HepG2 (cell line): ENCODE results near the gene PPP6R2. TPM values are rescaled to one million over a fixed set of nuclear protein-coding genes. Genes with fewer than 3 reads are reported as not detected.

Experiments
- CREB1 ChIP-seq, 2 experiments: fragments of 450-650 bp in 1 of 2; IDR thresholded peaks; 2 replicates each; pipeline ENCODE4 v1.6.1; 2016 to 2017; ENCODE audit warnings: control low read depth in 1 of 2, mild to moderate bottlenecking in 1 of 2, missing compliant biosample characterization in 1 of 2, missing genetic modification characterization in 1 of 2
- ETV5 ChIP-seq: IDR thresholded peaks from 2 replicates; pipeline ENCODE4 v1.6.1; 2018; ENCODE audit warnings: missing biosample characterization, missing genetic modification reagents, inconsistent platforms, borderline replicate concordance
- GPN1 ChIP-seq: sonication (generic); formaldehyde crosslinking; IDR thresholded peaks from 2 replicates; pipeline ENCODE4 v1.5.1; 2020; ENCODE audit warnings: missing genetic modification reagents, borderline replicate concordance
- HMG20B ChIP-seq: conservative IDR thresholded peaks from 2 replicates; pipeline ENCODE4 v1.6.1; 2016; ENCODE audit warnings: missing genetic modification reagents, missing compliant biosample characterization
- JUNB ChIP-seq: sonication (generic); formaldehyde crosslinking; IDR thresholded peaks from 2 replicates; pipeline ENCODE4 v1.8.0; 2022; ENCODE audit warnings: missing genetic modification reagents, mild to moderate bottlenecking, borderline replicate concordance
- MATR3 ChIP-seq: sonication (generic); formaldehyde crosslinking; IDR thresholded peaks from 2 replicates; pipeline ENCODE4 v1.4.0; 2020; ENCODE audit warnings: missing genetic modification reagents
- MAZ ChIP-seq, 2 experiments: sonication (generic) in 1 of 2; formaldehyde crosslinking in 1 of 2; IDR thresholded peaks; 2 replicates each; pipeline versions ENCODE4 v1.5.0 to v1.6.1; 2012 to 2020; ENCODE audit warnings: low read depth in 2 of 2, mild to moderate bottlenecking in 2 of 2, borderline replicate concordance in 1 of 2, improper control_type of control experiment in 1 of 2, low read length in 1 of 2, missing genetic modification reagents in 1 of 2, moderate library complexity in 1 of 2
- NFE2L1 ChIP-seq: sonication (generic); formaldehyde crosslinking; IDR thresholded peaks from 2 replicates; pipeline ENCODE4 v1.4.0; 2020; ENCODE audit warnings: missing genetic modification reagents, mild to moderate bottlenecking, borderline replicate concordance
- POLR2A ChIP-seq, 2 experiments: IDR thresholded peaks; 2 replicates each; pipeline ENCODE4 v1.6.1; 2011; ENCODE audit warnings: low read depth in 2 of 2, low read length in 2 of 2, mild to moderate bottlenecking in 1 of 2, moderate library complexity in 1 of 2; ENCODE audit not compliant: insufficient read depth in 1 of 2
- PRDM15 ChIP-seq: sonication (generic); formaldehyde crosslinking; IDR thresholded peaks from 2 replicates; pipeline ENCODE4 v1.4.0; 2020; ENCODE audit warnings: missing genetic modification reagents
- REPIN1 ChIP-seq: sonication (generic); formaldehyde crosslinking; IDR thresholded peaks from 2 replicates; pipeline ENCODE4 v1.8.0; 2022; ENCODE audit warnings: missing genetic modification reagents, low read depth, mild to moderate bottlenecking, borderline replicate concordance
- RFX3 ChIP-seq: IDR thresholded peaks from 2 replicates; pipeline ENCODE4 v1.6.1; 2016; ENCODE audit warnings: missing biosample characterization, missing genetic modification reagents
- ZHX2 ChIP-seq, 2 experiments: sonication (generic) in 1 of 2; formaldehyde crosslinking in 1 of 2; IDR thresholded peaks; 2 replicates each; pipeline versions ENCODE4 v1.6.1 to v1.9.0; 2014 to 2022; ENCODE audit warnings: antibody characterized with exemption in 1 of 2, borderline replicate concordance in 1 of 2, inconsistent platforms in 1 of 2, low read depth in 1 of 2, missing genetic modification reagents in 1 of 2
- ZMAT3 ChIP-seq: sonication (generic); formaldehyde crosslinking; conservative IDR thresholded peaks from 2 replicates; pipeline ENCODE4 v1.7.0; 2021; ENCODE audit warnings: missing genetic modification reagents
- ZNF205 ChIP-seq: IDR thresholded peaks from 2 replicates; pipeline ENCODE4 v1.6.1; 2018; ENCODE audit warnings: missing biosample characterization, missing genetic modification reagents
- ZNF614 ChIP-seq: IDR thresholded peaks from 2 replicates; pipeline ENCODE4 v1.6.1; 2018; ENCODE audit warnings: missing biosample characterization, missing genetic modification reagents, inconsistent platforms, borderline replicate concordance
- ZNF629 ChIP-seq: sonication (generic); formaldehyde crosslinking; conservative IDR thresholded peaks from 2 replicates; pipeline ENCODE4 v1.5.0; 2020; ENCODE audit warnings: missing genetic modification reagents
- ZNF839 ChIP-seq: sonication (generic); formaldehyde crosslinking; IDR thresholded peaks from 2 replicates; pipeline ENCODE4 v1.4.0; 2020; ENCODE audit warnings: missing genetic modification reagents, mild to moderate bottlenecking, borderline replicate concordance
- polyA plus RNA-seq, 8 experiments: library from polyadenylated mRNA; depleted of rRNA in 3 of 8; stranded (reverse) in 7 of 8; unstranded in 1 of 8; fragments of >200 nt; fragmentation: Illumina TruSeq in 4 of 8; extraction: Trizol in 4 of 8; gene quantifications; 2 replicates each; pipeline versions ENCODE4 v1.2.1 to v1.2.3, GENCODE V29; 2011 to 2016; ENCODE audit warnings: low read depth in 4 of 8, missing spikeins in 1 of 8, mixed read lengths in 1 of 8; ENCODE audit not compliant: insufficient read depth in 1 of 8
- total RNA-seq, 5 experiments: library from RNA; depleted of rRNA; stranded (reverse); fragments of >200 nt; fragmentation: Illumina TruSeq; extraction: Trizol; gene quantifications; 2 replicates each; pipeline ENCODE4 v1.2.3, GENCODE V29; 2016; ENCODE audit warnings: low read depth in 1 of 5

The PPP6R2 gene
- total and polyA plus RNA-seq, 2 of the 13 experiments (the other 11 are each of a cell fraction or from before 2014, with no cell fraction given): 55.0 to 102 TPM

GRCh38 chr22:50326956-50327710 is 16.0 kb upstream of the PPP6R2 start, which contains the start of gene DENND6B (continued):
- TF ChIP-seq ZHX2 (IDR thresholded peaks at IDR 0.05; ENCODE audit: low read depth) (0 out of 2 replicates have a peak, but pooled peaks have one; percentile 14), ZHX2 (CRISPR knock-in tag; IDR thresholded peaks at IDR 0.05; ENCODE audit: borderline replicate concordance) (peak; percentile 94), ZNF614 (peak; percentile 35; the same call in 1 of the 2 replicates), ZNF839 (CRISPR knock-in tag) (no peak), REPIN1 (CRISPR knock-in tag) (peak; percentile 18; the same call in 1 of the 2 replicates), ZNF629 (peak; percentile 45; the same call in 1 of the 2 replicates), CREB1 (IDR thresholded peaks at IDR 0.05) (peak; percentile 53), CREB1 (CRISPR knock-in tag; IDR thresholded peaks at IDR 0.05) (no peak), PRDM15 (CRISPR knock-in tag) (peak; percentile 67; the same call in 1 of the 2 replicates), NFE2L1 (CRISPR knock-in tag) (no peak), HMG20B (no peak), ZNF205 (CRISPR knock-in tag) (peak; percentile 21; the same call in 1 of the 2 replicates), ETV5 (CRISPR knock-in tag) (peak; percentile 74), ZMAT3 (CRISPR knock-in tag) (peak; percentile 77; the same call in 1 of the 2 replicates), GPN1 (CRISPR knock-in tag) (peak; percentile 76; the same call in 1 of the 2 replicates), MAZ (IDR thresholded peaks at IDR 0.05; ENCODE audit: borderline replicate concordance, low read depth, low read length) (peak; percentile 61; the same call in 1 of the 2 replicates), MAZ (CRISPR knock-in tag; IDR thresholded peaks at IDR 0.05; ENCODE audit: low read depth) (0 out of 2 replicates have a peak, but pooled peaks have one; percentile 23), RFX3 (CRISPR knock-in tag) (0 out of 2 replicates have a peak, but pooled peaks have one; percentile 51), JUNB (CRISPR knock-in tag) (no peak), POLR2A (IDR thresholded peaks at IDR 0.05; ENCODE audit: insufficient read depth in 1 of 2, low read depth in 2 of 2, low read length in 2 of 2) (peak; percentile 75 to 77), MATR3 (CRISPR knock-in tag) (no peak)
